ENCODE data around the gene FLNC.

DNA sequence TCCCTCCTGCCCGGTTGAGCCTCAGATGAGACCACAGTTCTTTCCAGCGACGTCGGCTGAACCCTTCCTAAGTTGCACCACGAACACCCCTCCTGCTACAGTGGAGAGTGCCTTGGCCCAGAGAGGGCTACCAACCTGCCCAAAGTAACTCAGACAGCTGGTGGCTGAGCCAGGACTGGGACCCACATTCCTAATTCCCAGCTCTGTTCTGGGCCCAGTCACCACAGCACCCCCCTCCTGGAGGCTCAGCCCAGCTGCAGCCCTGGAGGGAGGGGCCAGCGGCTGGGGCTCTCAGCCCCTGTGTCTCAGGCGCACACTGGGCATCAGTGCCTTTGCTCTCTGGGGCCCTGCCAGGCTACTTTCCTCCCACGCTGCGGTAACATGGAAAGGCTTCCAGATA, 43.0 kb downstream of the FLNC start:
- no peak for TF ChIP-seq ZKSCAN8 (CRISPR knock-in tag; IDR thresholded peaks at IDR 0.05)
- TF ChIP-seq EP300 (IDR thresholded peaks at IDR 0.05; ENCODE audit: low read length), result no peak
- no peak for TF ChIP-seq JUN (IDR thresholded peaks at IDR 0.05; ENCODE audit: borderline replicate concordance, low read depth, low read length)
- no peak for TF ChIP-seq JUN (CRISPR knock-in tag; IDR thresholded peaks at IDR 0.05; ENCODE audit: borderline replicate concordance)
- TF ChIP-seq, protein P1, sequence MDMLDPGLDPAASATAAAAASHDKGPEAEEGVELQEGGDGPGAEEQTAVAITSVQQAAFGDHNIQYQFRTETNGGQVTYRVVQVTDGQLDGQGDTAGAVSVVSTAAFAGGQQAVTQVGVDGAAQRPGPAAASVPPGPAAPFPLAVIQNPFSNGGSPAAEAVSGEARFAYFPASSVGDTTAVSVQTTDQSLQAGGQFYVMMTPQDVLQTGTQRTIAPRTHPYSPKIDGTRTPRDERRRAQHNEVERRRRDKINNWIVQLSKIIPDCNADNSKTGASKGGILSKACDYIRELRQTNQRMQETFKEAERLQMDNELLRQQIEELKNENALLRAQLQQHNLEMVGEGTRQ (CRISPR knock-in tag; IDR thresholded peaks at IDR 0.05), result no peak
- no peak for TF ChIP-seq ZNF644 (tag; IDR thresholded peaks at IDR 0.05; ENCODE audit: low read depth)
- TF ChIP-seq ADNP (tag; IDR thresholded peaks at IDR 0.05), result no peak
- no peak for TF ChIP-seq ZFX (CRISPR knock-in tag; IDR thresholded peaks at IDR 0.05)
- TF ChIP-seq SNRNP70 (optimal IDR thresholded peaks at IDR 0.05; ENCODE audit: low read depth, low read length), result no peak
